ENCODE measurements around the gene KCNIP1. TPM values are rescaled to one million over a fixed set of nuclear protein-coding genes. Genes with fewer than 3 reads are reported as not detected.

Gene KCNIP1
- total RNA-seq, 2 donors from 2014 or later = not detected

DNA sequence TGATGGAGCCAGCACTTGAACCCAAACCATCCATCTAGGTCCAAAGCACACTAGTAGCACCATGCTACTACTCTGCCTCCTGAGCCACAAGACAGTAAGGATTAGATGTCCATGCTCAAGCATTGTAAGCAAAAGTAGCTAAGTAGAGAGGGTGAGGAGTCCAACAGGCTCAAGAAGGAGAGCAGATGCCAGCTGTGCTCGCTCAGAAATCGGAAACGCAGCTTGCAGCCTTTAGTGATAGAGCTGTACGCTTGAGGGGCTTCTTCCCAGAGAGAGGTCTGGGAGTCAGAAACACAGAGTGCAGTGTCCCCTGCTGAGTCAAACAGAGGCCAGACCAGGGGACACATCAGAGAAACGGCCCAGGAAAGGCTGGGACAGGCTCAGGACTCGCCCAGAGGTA, 247.0 kb downstream of the KCNIP1 start:
- 92 to 98% methylated on average over 5 to 6 of the region's 6 CpGs for WGBS, 2 experiments (ENCODE audit: insufficient coverage in 1 of 2, insufficient read length in 1 of 2)
- Histone ChIP-seq H3K4me3 (ENCODE audit: low read length) (no peak overlapping the region), H3K27ac (ENCODE audit: low read depth, low read length) (no peak overlapping the region), H3K9me3 (ENCODE audit: control insufficient read depth, low read length) (no peaks in the 10 kb centered on the region), H3K36me3 (ENCODE audit: control insufficient read depth, insufficient read depth, low read length) (no peaks in the 10 kb centered on the region), H3K27me3 (ENCODE audit: control insufficient read depth, insufficient read depth, low read length, poor library complexity, severe bottlenecking) (peaks cover 18% of the 10 kb centered on the region), H3K4me1 (ENCODE audit: control insufficient read depth, insufficient read depth, low read length) (no peaks in the 10 kb centered on the region), H3K9ac (ENCODE audit: extremely low read depth, low read length, poor library complexity, severe bottlenecking) (no peak overlapping the region)
- no peak overlapping the region for H3K4me3 Mint-ChIP-seq
- TF ChIP-seq, protein P1, sequence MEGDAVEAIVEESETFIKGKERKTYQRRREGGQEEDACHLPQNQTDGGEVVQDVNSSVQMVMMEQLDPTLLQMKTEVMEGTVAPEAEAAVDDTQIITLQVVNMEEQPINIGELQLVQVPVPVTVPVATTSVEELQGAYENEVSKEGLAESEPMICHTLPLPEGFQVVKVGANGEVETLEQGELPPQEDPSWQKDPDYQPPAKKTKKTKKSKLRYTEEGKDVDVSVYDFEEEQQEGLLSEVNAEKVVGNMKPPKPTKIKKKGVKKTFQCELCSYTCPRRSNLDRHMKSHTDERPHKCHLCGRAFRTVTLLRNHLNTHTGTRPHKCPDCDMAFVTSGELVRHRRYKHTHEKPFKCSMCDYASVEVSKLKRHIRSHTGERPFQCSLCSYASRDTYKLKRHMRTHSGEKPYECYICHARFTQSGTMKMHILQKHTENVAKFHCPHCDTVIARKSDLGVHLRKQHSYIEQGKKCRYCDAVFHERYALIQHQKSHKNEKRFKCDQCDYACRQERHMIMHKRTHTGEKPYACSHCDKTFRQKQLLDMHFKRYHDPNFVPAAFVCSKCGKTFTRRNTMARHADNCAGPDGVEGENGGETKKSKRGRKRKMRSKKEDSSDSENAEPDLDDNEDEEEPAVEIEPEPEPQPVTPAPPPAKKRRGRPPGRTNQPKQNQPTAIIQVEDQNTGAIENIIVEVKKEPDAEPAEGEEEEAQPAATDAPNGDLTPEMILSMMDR (conservative IDR thresholded peaks at IDR 0.05) = no peak
- peak; percentile 20 for DNase-seq
- H3K36me3 Mint-ChIP-seq (ENCODE audit: low read depth) = peaks cover 4% of the 10 kb centered on the region
- peaks cover 4% of the 10 kb centered on the region for H3K4me1 Mint-ChIP-seq
- H3K27me3 Mint-ChIP-seq (ENCODE audit: insufficient read depth) = peaks cover 45% of the 10 kb centered on the region
- no peaks in the 10 kb centered on the region for H3K9me3 Mint-ChIP-seq
- H3K27ac Mint-ChIP-seq = no peak overlapping the region

DNA sequence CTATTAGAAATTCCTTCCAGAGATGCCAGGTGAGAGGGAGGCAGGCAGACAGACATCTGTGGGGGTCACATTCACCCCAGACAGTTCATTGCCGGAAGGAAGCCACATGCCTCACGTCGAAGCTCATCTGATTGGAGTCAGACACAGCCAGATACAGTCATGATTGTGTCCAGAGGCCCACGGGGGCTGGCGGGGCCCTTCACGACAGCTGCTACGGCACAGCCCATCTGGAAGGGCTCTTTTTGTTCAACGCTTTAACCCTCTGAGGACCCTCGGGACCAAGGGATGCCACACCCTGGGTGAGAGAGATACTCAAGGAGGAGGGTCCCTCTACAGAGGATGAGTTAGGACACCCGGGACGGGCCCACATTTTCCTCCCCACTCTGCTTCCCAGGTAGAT, 247.8 kb downstream of the KCNIP1 start:
- Histone ChIP-seq H3K4me3 (ENCODE audit: low read length) (no peak overlapping the region), H3K4me1 (ENCODE audit: control insufficient read depth, insufficient read depth, low read length) (no peaks in the 10 kb centered on the region), H3K27ac (ENCODE audit: low read depth, low read length) (no peak overlapping the region), H3K36me3 (ENCODE audit: control insufficient read depth, insufficient read depth, low read length) (no peaks in the 10 kb centered on the region), H3K9ac (ENCODE audit: extremely low read depth, low read length, poor library complexity, severe bottlenecking) (no peak overlapping the region), H3K27me3 (ENCODE audit: control insufficient read depth, insufficient read depth, low read length, poor library complexity, severe bottlenecking) (peaks cover 12% of the 10 kb centered on the region), H3K9me3 (ENCODE audit: control insufficient read depth, low read length) (no peaks in the 10 kb centered on the region)
- Mint-ChIP-seq H3K4me3 (no peak overlapping the region), H3K4me1 (peaks cover 3% of the 10 kb centered on the region), H3K27ac (no peak overlapping the region), H3K9me3 (no peaks in the 10 kb centered on the region), H3K36me3 (ENCODE audit: low read depth) (peaks cover 4% of the 10 kb centered on the region), H3K27me3 (ENCODE audit: insufficient read depth) (peaks cover 43% of the 10 kb centered on the region)
- peak; percentile 30 for DNase-seq
- TF ChIP-seq, protein P1 (conservative IDR thresholded peaks at IDR 0.05) = no peak
- WGBS, 2 experiments (ENCODE audit: insufficient coverage in 1 of 2, insufficient read length in 1 of 2) = 75 to 82% methylated on average over 7 to 11 of the region's 11 CpGs

DNA sequence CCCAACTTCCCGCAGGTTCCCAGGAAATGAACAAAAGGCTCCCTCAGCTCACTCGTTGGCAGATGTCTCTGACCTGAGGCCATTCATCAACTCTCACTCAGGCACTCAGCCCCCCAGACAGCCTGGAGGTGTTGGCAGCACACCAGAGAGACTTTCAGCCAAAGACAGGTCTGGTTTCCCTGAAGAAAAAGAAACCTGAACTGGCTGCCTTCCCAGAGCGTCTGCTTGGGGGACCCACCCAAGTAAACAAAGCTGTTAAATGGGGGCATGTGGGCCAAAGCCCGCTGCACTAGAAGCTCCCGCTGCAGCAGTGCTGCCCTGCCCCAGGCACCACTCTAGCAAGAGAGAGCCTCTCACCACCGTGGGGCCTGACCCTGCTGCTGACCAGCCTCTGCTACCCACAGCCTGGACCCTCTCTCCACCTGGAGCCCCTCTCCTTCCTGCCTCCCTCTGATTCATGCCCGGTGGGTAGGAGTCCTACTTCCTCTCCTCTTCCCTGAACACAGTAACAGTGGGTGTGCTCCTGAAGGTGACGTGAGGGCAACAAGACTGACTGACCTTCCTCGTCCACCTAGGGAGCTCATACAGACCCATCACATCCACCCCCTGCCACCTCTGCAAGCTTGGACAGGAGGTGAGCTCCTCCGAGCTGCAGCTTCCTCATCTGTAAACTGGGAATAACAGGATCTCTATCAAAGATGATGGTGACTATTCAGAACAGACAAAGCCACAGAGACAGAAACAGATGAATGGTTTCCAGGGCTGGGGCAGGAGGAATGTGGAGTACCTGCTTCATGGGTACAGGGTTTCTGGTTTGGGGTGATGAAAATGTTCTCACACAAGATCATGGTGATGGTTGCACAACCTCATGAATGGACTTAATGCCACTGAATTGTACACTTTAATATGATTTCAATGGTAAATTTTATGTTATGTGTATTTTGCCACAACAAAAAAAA, 248.7 kb downstream of the KCNIP1 start:
- peak; percentile 40 for DNase-seq
- no peak overlapping the region for H3K4me3 ChIP-seq (ENCODE audit: low read length)
- H3K9ac ChIP-seq (ENCODE audit: extremely low read depth, low read length, poor library complexity, severe bottlenecking) = no peak overlapping the region
- H3K9me3 Mint-ChIP-seq = no peaks in the 10 kb centered on the region
- no peaks in the 10 kb centered on the region for H3K36me3 ChIP-seq (ENCODE audit: control insufficient read depth, insufficient read depth, low read length)
- H3K4me1 ChIP-seq (ENCODE audit: control insufficient read depth, insufficient read depth, low read length) = no peaks in the 10 kb centered on the region
- TF ChIP-seq, protein P1 (conservative IDR thresholded peaks at IDR 0.05) = no peak
- H3K4me1 Mint-ChIP-seq = peaks cover 12% of the 10 kb centered on the region
- H3K27me3 Mint-ChIP-seq (ENCODE audit: insufficient read depth) = peaks cover 38% of the 10 kb centered on the region
- WGBS, 2 experiments (ENCODE audit: insufficient coverage in 1 of 2, insufficient read length in 1 of 2) = 85 to 92% methylated on average over 2 to 10 of the region's 10 CpGs
- H3K27ac ChIP-seq (ENCODE audit: low read depth, low read length) = no peak overlapping the region
- H3K9me3 ChIP-seq (ENCODE audit: control insufficient read depth, low read length) = no peaks in the 10 kb centered on the region
- H3K27me3 ChIP-seq (ENCODE audit: control insufficient read depth, insufficient read depth, low read length, poor library complexity, severe bottlenecking) = peaks cover 9% of the 10 kb centered on the region
- no peak overlapping the region for H3K4me3 Mint-ChIP-seq
- H3K36me3 Mint-ChIP-seq (ENCODE audit: low read depth) = peaks cover 4% of the 10 kb centered on the region
- no peak overlapping the region for H3K27ac Mint-ChIP-seq
